Astrocyte of the spinal cord (primary cell): ENCODE measurements around the gene LRRIQ1.
A peak's percentile ranks its signal among the peaks of the same experiment; 100 is the strongest.

Experiments used
- DNase-seq: peaks from one replicate; pipeline ENCODE4 v3.0.0; 2011; ENCODE audit warnings: low read depth, low spot score
- H3K4me3 ChIP-seq: 2 replicates; pipeline ENCODE4 v1.5.1; 2011; ENCODE audit warnings: low read depth, mild to moderate bottlenecking, low read length, moderate library complexity
- CTCF ChIP-seq: IDR thresholded peaks from 2 replicates; pipeline ENCODE4 v1.5.1; 2012; ENCODE audit warnings: low read depth, mild to moderate bottlenecking, low read length, inconsistent platforms
- in situ Hi-C: cut with HindIII; loops from 2 replicates; pipeline ENCODE4 v1.10.0; 2017; ENCODE audit warnings: low sequenced_read_pairs

Gene LRRIQ1

GRCh38 chr12:85043829-85044228 lies 7.7 kb downstream of the LRRIQ1 start:
- no peak for TF ChIP-seq CTCF
- in situ Hi-C loops: no loop called here
- no peak for DNase-seq
- no peak overlapping the region for H3K4me3 ChIP-seq

DNA sequence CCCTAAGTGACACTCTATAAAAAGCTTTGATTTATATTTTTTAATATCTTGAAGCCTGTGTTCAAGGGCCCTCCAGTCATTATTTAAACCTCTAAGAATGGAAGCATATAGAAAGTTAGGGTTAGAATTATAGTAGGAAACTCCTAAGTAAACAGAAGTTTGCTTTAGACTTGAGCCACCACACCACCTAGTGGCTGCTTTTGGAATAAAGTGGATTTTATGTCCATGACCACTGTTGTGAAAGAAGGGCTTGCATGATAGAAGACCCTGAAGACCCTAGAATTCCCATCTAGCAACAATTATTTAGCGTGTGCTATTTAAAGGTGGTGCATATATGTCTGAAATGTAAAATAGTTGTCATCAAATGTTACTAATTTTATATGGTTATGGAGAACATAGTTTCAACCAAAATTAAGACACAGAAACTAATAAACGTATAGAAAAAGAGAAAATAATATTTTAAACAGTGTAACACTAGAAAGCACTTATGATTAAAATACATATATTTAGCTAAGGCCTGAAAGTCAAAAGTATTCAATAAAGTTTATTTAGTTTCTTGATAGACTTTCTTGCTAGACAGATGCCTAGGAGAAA lies 21.3 kb downstream of the LRRIQ1 start:
- DNase-seq: peak; percentile 55

DNA sequence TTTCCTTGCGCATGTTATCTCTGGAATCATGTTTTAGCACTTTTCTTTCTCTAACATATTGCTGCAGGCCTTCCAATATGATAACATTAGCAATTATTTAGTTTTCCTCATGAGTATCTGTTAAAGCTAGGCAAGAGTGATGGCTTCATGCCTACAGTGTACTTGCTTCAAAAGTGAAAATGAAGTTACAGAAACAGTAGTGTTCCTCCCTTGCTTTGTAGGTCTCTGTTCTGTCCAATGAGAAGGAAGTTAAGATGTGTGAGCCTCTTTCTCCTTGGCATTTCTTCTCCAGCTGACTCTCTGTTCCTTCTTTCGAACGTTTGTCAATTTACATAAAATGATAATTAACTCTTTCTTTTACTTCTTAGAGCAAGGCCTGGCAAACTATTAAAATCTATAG lies 22.2 kb downstream of the LRRIQ1 start:
- DNase-seq: no peak
- no peak overlapping the region for H3K4me3 ChIP-seq
- TF ChIP-seq CTCF: no peak
- in situ Hi-C loops: no loop called here

More for the DNA sequence above, 21.3 kb downstream of the LRRIQ1 start:
- H3K4me3 ChIP-seq: no peak overlapping the region
- in situ Hi-C loops: no loop called here
- TF ChIP-seq CTCF: peak; percentile 80

- TF ChIP-seq CTCF: no peak
- no peak for DNase-seq
- in situ Hi-C loops: no loop called here
Observed at GRCh38 chr12:85059594-85059993, 23.4 kb downstream of the LRRIQ1 start.

DNA sequence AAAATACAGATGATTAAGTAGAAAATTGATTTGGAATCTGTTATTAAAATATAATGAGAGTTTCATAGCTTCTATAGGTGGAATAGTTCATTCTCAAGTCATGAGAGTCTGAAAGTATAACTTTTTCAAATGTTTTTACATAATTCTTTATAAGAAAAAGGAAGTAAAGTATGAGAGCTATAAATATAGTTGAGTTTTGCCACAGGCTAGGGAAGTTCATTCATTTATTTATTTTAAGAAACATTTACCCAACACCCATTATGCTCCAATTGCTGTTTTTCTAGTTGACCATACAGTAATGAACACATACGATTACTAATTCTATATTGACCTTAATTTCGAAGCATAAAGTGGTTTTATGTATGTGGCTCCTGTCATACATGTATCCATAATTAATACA lies 24.8 kb downstream of the LRRIQ1 start:
- DNase-seq: no peak
- no peak for TF ChIP-seq CTCF
- in situ Hi-C loops: no loop called here
- no peak overlapping the region for H3K4me3 ChIP-seq

More at GRCh38 chr12:85059594-85059993, 23.4 kb downstream of the LRRIQ1 start:
- H3K4me3 ChIP-seq: no peak overlapping the region

DNA sequence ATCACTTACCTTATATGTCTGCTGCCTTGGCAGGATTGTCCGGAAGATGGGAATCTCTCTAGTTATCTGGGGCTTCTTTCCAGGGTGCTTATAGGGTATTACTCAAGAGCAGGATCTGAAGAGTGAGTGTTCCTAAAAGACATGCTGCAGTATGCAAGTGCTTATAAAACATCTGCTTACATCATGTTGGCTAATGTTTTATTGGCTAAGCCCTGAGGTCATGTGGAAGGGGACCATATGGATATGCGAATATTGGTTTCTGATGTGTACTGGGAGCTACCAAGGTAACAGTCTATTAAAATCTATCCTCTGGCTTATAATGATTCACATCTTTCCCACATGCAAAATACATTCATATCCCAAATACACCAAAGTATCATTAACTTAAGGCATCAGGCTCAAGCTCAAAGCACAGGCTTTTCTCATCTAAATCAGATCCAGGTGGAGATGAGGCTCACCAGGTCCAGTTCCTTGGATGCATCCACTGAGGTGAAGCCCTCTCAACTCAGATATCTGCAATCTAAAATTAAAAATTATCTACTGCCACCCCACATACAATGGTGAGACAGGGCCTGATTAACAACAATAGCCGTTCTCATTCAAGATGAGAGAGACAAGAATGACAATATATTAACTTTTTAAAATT lies 29.8 kb downstream of the LRRIQ1 start:
- no peak overlapping the region for H3K4me3 ChIP-seq
- no peak for DNase-seq
- TF ChIP-seq CTCF: no peak
- in situ Hi-C loops: no loop called here
